Measurements from ENCODE around the gene PAM16. TPM values are rescaled to one million over a fixed set of nuclear protein-coding genes. Genes with fewer than 3 reads are reported as not detected.

Gene PAM16
- total and polyA plus RNA-seq, 9 of the 15 experiments (the other 6 are each of a cell fraction or from before 2014, with no cell fraction given), result 38.7 to 273 (median 79.3) TPM

- no peak for TF ChIP-seq KDM2B (CRISPR knock-in tag; IDR thresholded peaks at IDR 0.05)
- TF ChIP-seq ZNF592 (IDR thresholded peaks at IDR 0.05), result peak; percentile 34; the same call in 1 of the 2 replicates
- TF ChIP-seq ZNF121 (CRISPR knock-in tag; conservative IDR thresholded peaks at IDR 0.05), result 0 out of 2 replicates have a peak, but pooled peaks have one; percentile 6
- TF ChIP-seq ESRRA (IDR thresholded peaks at IDR 0.05; ENCODE audit: borderline replicate concordance, low read depth), result peak; percentile 43; the same call in 1 of the 2 replicates
- no peak for TF ChIP-seq HIVEP1 (CRISPR knock-in tag; IDR thresholded peaks at IDR 0.05)
- TF ChIP-seq SIN3A (IDR thresholded peaks at IDR 0.05; ENCODE audit: borderline replicate concordance in 2 of 2, control insufficient read depth in 1 of 2, low read depth in 2 of 2, low read length in 2 of 2), result 0 out of 4 replicates have a peak, but pooled peaks of 1 of the 2 experiments have one; percentile 1
- TF ChIP-seq HMGN3 (IDR thresholded peaks at IDR 0.05; ENCODE audit: borderline replicate concordance, extremely low read depth, insufficient read length, low read depth, low read length), result no peak
- TF ChIP-seq ETV1 (tag; conservative IDR thresholded peaks at IDR 0.05; ENCODE audit: low read depth), result peak; percentile 52; the same call in 1 of the 2 replicates
- peak in 1 of 2 experiments; percentile 55; a peak in 2 of 4 replicates for TF ChIP-seq UBTF (IDR thresholded peaks at IDR 0.05; ENCODE audit: borderline replicate concordance in 1 of 2, low read depth in 2 of 2, low read length in 2 of 2)
- peak; percentile 74; the same call in 1 of the 2 replicates for TF ChIP-seq STAT5A (IDR thresholded peaks at IDR 0.05; ENCODE audit: borderline replicate concordance, low read length)
- peak; percentile 27; the same call in 1 of the 2 replicates for TF ChIP-seq SOX6 (IDR thresholded peaks at IDR 0.05)
- TF ChIP-seq HMGXB4 (CRISPR knock-in tag; IDR thresholded peaks at IDR 0.05), result no peak
Measured at GRCh38 chr16:4370570-4371356, 19.6 kb upstream of the PAM16 start (continued).

All from K562 (cell line).